Activated T-cell treated with anti-CD3 and anti-CD28 coated beads, Interleukin-2, amount 50 U/mL, for 24 hours (primary cell): Measurements from ENCODE around the gene C7orf33.
A peak's percentile ranks its signal among the peaks of the same experiment; 100 is the strongest.
"Not testable (repeated sequence)": the region's sequence is repeated elsewhere in the genome, so short reads cannot be mapped to it uniquely, and the experiment has no call there.

Source experiments
- DNase-seq: peaks from one replicate; pipeline ENCODE4 v3.0.0-alpha.2; 2020
- H3K27ac Mint-ChIP-seq: 2 replicates; pipeline ENCODE4 v1.8.0; 2020; ENCODE audit warnings: mild to moderate bottlenecking, mixed read lengths
- H3K27me3 Mint-ChIP-seq: 2 replicates; pipeline ENCODE4 v1.8.0; 2020; ENCODE audit warnings: mixed read lengths
- H3K36me3 Mint-ChIP-seq: 2 replicates; pipeline ENCODE4 v1.8.0; 2020; ENCODE audit warnings: low read depth, mixed read lengths
- H3K4me1 Mint-ChIP-seq: 2 replicates; pipeline ENCODE4 v1.8.0; 2020; ENCODE audit warnings: low read depth, mixed read lengths
- H3K4me3 Mint-ChIP-seq: 2 replicates; pipeline ENCODE4 v1.8.0; 2020; ENCODE audit warnings: mild to moderate bottlenecking, moderate library complexity, mixed read lengths
- H3K9me3 Mint-ChIP-seq: 2 replicates; pipeline ENCODE4 v1.8.0; 2020; ENCODE audit warnings: mixed read lengths

C7orf33 gene

GRCh38 chr7:148570510-148570909 is 20.1 kb upstream of the C7orf33 start:
- H3K27ac Mint-ChIP-seq = no peak overlapping the region
- H3K27me3 Mint-ChIP-seq = peaks cover 3% of the 10 kb centered on the region
- no peaks in the 10 kb centered on the region for H3K9me3 Mint-ChIP-seq
- no peak overlapping the region for H3K4me3 Mint-ChIP-seq
- H3K4me1 Mint-ChIP-seq = peaks cover 6% of the 10 kb centered on the region
- H3K36me3 Mint-ChIP-seq = no peaks in the 10 kb centered on the region
- DNase-seq = no peak

GRCh38 chr7:148570973-148571372 is 19.6 kb upstream of the C7orf33 start:
- H3K4me3 Mint-ChIP-seq, H3K27ac Mint-ChIP-seq, H3K9me3 Mint-ChIP-seq, H3K36me3 Mint-ChIP-seq, H3K4me1 Mint-ChIP-seq, H3K27me3 Mint-ChIP-seq, DNase-seq: not testable (repeated sequence)

GRCh38 chr7:148571381-148571780 is 19.2 kb upstream of the C7orf33 start:
- Mint-ChIP-seq H3K9me3 (no peaks in the 10 kb centered on the region), H3K36me3 (no peaks in the 10 kb centered on the region), H3K4me3 (no peak overlapping the region), H3K4me1 (peaks cover 10% of the 10 kb centered on the region), H3K27me3 (peaks cover 3% of the 10 kb centered on the region), H3K27ac (no peak overlapping the region)
- DNase-seq = no peak

GRCh38 chr7:148572067-148572522 is 18.5 kb upstream of the C7orf33 start:
- DNase-seq = no peak
- Mint-ChIP-seq H3K9me3 (no peaks in the 10 kb centered on the region), H3K36me3 (no peaks in the 10 kb centered on the region), H3K4me1 (peaks cover 10% of the 10 kb centered on the region), H3K27me3 (peaks cover 3% of the 10 kb centered on the region), H3K27ac (no peak overlapping the region), H3K4me3 (no peak overlapping the region)

GRCh38 chr7:148573581-148573980 is 17.0 kb upstream of the C7orf33 start:
- H3K4me1 Mint-ChIP-seq, H3K4me3 Mint-ChIP-seq, H3K36me3 Mint-ChIP-seq, H3K9me3 Mint-ChIP-seq, H3K27ac Mint-ChIP-seq, DNase-seq, H3K27me3 Mint-ChIP-seq: not testable (repeated sequence)

GRCh38 chr7:148575640-148576411 is 14.7 kb upstream of the C7orf33 start:
- H3K27ac Mint-ChIP-seq = no peak overlapping the region
- no peak overlapping the region for H3K4me3 Mint-ChIP-seq
- peaks cover 3% of the 10 kb centered on the region for H3K27me3 Mint-ChIP-seq
- no peaks in the 10 kb centered on the region for H3K36me3 Mint-ChIP-seq
- peaks cover 12% of the 10 kb centered on the region for H3K4me1 Mint-ChIP-seq
- H3K9me3 Mint-ChIP-seq = no peaks in the 10 kb centered on the region
- peak; percentile 83 for DNase-seq

GRCh38 chr7:148579366-148579765 is 11.2 kb upstream of the C7orf33 start:
- DNase-seq = no peak
- peaks cover 21% of the 10 kb centered on the region for H3K4me1 Mint-ChIP-seq
- H3K27me3 Mint-ChIP-seq = no peaks in the 10 kb centered on the region
- no peak overlapping the region for H3K27ac Mint-ChIP-seq
- no peaks in the 10 kb centered on the region for H3K9me3 Mint-ChIP-seq
- no peaks in the 10 kb centered on the region for H3K36me3 Mint-ChIP-seq
- no peak overlapping the region for H3K4me3 Mint-ChIP-seq

GRCh38 chr7:148580446-148580845 is 10.1 kb upstream of the C7orf33 start:
- Mint-ChIP-seq H3K36me3 (no peaks in the 10 kb centered on the region), H3K27ac (no peak overlapping the region), H3K4me1 (peaks cover 32% of the 10 kb centered on the region), H3K27me3 (no peaks in the 10 kb centered on the region), H3K4me3 (no peak overlapping the region), H3K9me3 (no peaks in the 10 kb centered on the region)
- no peak for DNase-seq

- Mint-ChIP-seq H3K4me3 (no peak overlapping the region), H3K9me3 (no peaks in the 10 kb centered on the region), H3K27ac (no peak overlapping the region), H3K36me3 (no peaks in the 10 kb centered on the region), H3K4me1 (peaks cover 28% of the 10 kb centered on the region), H3K27me3 (peaks cover 5% of the 10 kb centered on the region)
- no peak for DNase-seq
These were observed 8.9 kb upstream of the C7orf33 start for GRCh38 chr7:148581624-148582023.

- DNase-seq = no peak
- no peak overlapping the region for H3K4me3 Mint-ChIP-seq
- peak overlapping the region; percentile 49 for H3K27ac Mint-ChIP-seq
- H3K36me3 Mint-ChIP-seq = no peaks in the 10 kb centered on the region
- peaks cover 7% of the 10 kb centered on the region for H3K27me3 Mint-ChIP-seq
- peaks cover 24% of the 10 kb centered on the region for H3K4me1 Mint-ChIP-seq
- no peaks in the 10 kb centered on the region for H3K9me3 Mint-ChIP-seq
These were observed 6.3 kb upstream of the C7orf33 start for GRCh38 chr7:148584154-148584827.

GRCh38 chr7:148585399-148585798 is 5.2 kb upstream of the C7orf33 start:
- H3K27me3 Mint-ChIP-seq = peaks cover 7% of the 10 kb centered on the region
- H3K27ac Mint-ChIP-seq = no peak overlapping the region
- H3K9me3 Mint-ChIP-seq = no peaks in the 10 kb centered on the region
- H3K4me1 Mint-ChIP-seq = peaks cover 20% of the 10 kb centered on the region
- no peaks in the 10 kb centered on the region for H3K36me3 Mint-ChIP-seq
- DNase-seq = no peak
- H3K4me3 Mint-ChIP-seq = no peak overlapping the region

- Mint-ChIP-seq H3K27ac (no peak overlapping the region), H3K9me3 (no peaks in the 10 kb centered on the region), H3K27me3 (peaks cover 14% of the 10 kb centered on the region), H3K36me3 (no peaks in the 10 kb centered on the region), H3K4me3 (no peak overlapping the region), H3K4me1 (peaks cover 20% of the 10 kb centered on the region)
- DNase-seq = no peak
These were observed 3.5 kb upstream of the C7orf33 start for GRCh38 chr7:148587076-148587475.

- Mint-ChIP-seq H3K4me3 (no peak overlapping the region), H3K27ac (no peak overlapping the region), H3K36me3 (no peaks in the 10 kb centered on the region), H3K27me3 (peaks cover 14% of the 10 kb centered on the region), H3K9me3 (no peaks in the 10 kb centered on the region), H3K4me1 (peaks cover 17% of the 10 kb centered on the region)
- no peak for DNase-seq
These were observed 2.4 kb upstream of the C7orf33 start for GRCh38 chr7:148588168-148588567.

GRCh38 chr7:148588670-148589131 is 1.9 kb upstream of the C7orf33 start:
- Mint-ChIP-seq H3K27me3 (peaks cover 14% of the 10 kb centered on the region), H3K4me1 (peaks cover 17% of the 10 kb centered on the region)

GRCh38 chr7:148589640-148590039 is 926 bp upstream of the C7orf33 start:
- no peak overlapping the region for H3K27ac Mint-ChIP-seq
- DNase-seq = no peak
- H3K27me3 Mint-ChIP-seq = peaks cover 14% of the 10 kb centered on the region
- no peaks in the 10 kb centered on the region for H3K36me3 Mint-ChIP-seq
- H3K4me1 Mint-ChIP-seq = peaks cover 9% of the 10 kb centered on the region
- no peaks in the 10 kb centered on the region for H3K9me3 Mint-ChIP-seq
- no peak overlapping the region for H3K4me3 Mint-ChIP-seq

More at GRCh38 chr7:148588670-148589131, 1.9 kb upstream of the C7orf33 start:
- DNase-seq = no peak
- Mint-ChIP-seq H3K36me3 (no peaks in the 10 kb centered on the region), H3K9me3 (no peaks in the 10 kb centered on the region), H3K4me3 (no peak overlapping the region), H3K27ac (no peak overlapping the region)
